HG02623 (cell line): Measurements from ENCODE around the gene HLA-DRA.
A peak's percentile ranks its signal among the peaks of the same experiment; 100 is the strongest.

ENCODE experiments used
- ATAC-seq: cut with Tn5 transposase; IDR thresholded peaks from one replicate; pipeline ENCODE4 v1.9.1; 2021; ENCODE audit warnings: moderate library complexity; ENCODE audit not compliant: unreplicated experiment

HLA-DRA gene

GRCh38 chr6:32473376-32474348 is 34.0 kb downstream of the HLA-DRA start:
- peak; percentile 79 for ATAC-seq

GRCh38 chr6:32475392-32476206 is 35.9 kb downstream of the HLA-DRA start:
- ATAC-seq, result no peak

- ATAC-seq, result no peak
Observed at GRCh38 chr6:32483968-32484613, 44.4 kb downstream of the HLA-DRA start.

- ATAC-seq, result no peak
Observed at GRCh38 chr6:32484614-32484998, 44.9 kb downstream of the HLA-DRA start.

GRCh38 chr6:32488083-32488482 is 48.4 kb downstream of the HLA-DRA start:
- no peak for ATAC-seq

- ATAC-seq, result no peak
Observed at GRCh38 chr6:32491700-32492099, 52.0 kb downstream of the HLA-DRA start.

GRCh38 chr6:32492351-32492750 is 52.7 kb downstream of the HLA-DRA start:
- ATAC-seq, result no peak
